Astrocyte (in vitro differentiated cells and primary cell): Measurements from ENCODE around the gene BRD4. TPM values are rescaled to one million over a fixed set of nuclear protein-coding genes. Genes with fewer than 3 reads are reported as not detected.
A peak's percentile ranks its signal among the peaks of the same experiment; 100 is the strongest.

ENCODE experiments used
- DNase-seq: peaks from one replicate; pipeline ENCODE4 v3.0.0-alpha.2; 2010; ENCODE audit warnings: low read depth
- FAIRE-seq: peaks from 2 replicates; lab custom pipeline; 2011; peaks lifted over from hg19 to GRCh38; lab: Jason Lieb, UNC
- H2AFZ ChIP-seq: 2 replicates; pipeline ENCODE4 v1.6.0; 2012; ENCODE audit warnings: low read depth, low read length, inconsistent platforms
- H3K27ac ChIP-seq: 2 replicates; pipeline ENCODE4 v1.5.1; 2011; ENCODE audit warnings: low read depth, low read length, inconsistent platforms
- H3K27me3 ChIP-seq: 2 replicates; pipeline ENCODE4 v1.6.0; 2011; ENCODE audit warnings: low read length, inconsistent platforms; ENCODE audit not compliant: insufficient read depth
- H3K36me3 ChIP-seq: 2 replicates; pipeline ENCODE4 v1.5.1; 2011; ENCODE audit warnings: low read length, inconsistent platforms; ENCODE audit not compliant: insufficient read depth
- H3K4me1 ChIP-seq: 2 replicates; pipeline ENCODE4 v1.5.1; 2011; ENCODE audit warnings: low read length, inconsistent platforms; ENCODE audit not compliant: insufficient read depth
- H3K4me2 ChIP-seq: 2 replicates; pipeline ENCODE4 v1.6.0; 2012; ENCODE audit warnings: low read length, inconsistent platforms
- H3K4me3 ChIP-seq: 2 replicates; pipeline ENCODE4 v1.5.1; 2011; ENCODE audit warnings: low read depth, mild to moderate bottlenecking, low read length, inconsistent platforms; ENCODE audit not compliant: insufficient read depth
- H3K79me2 ChIP-seq: 2 replicates; pipeline ENCODE4 v1.6.0; 2012; ENCODE audit warnings: mild to moderate bottlenecking, low read length, inconsistent platforms; ENCODE audit not compliant: insufficient read depth
- H3K9ac ChIP-seq: 2 replicates; pipeline ENCODE4 v1.6.0; 2012; ENCODE audit warnings: mild to moderate bottlenecking, low read length, inconsistent platforms
- H3K9me3 ChIP-seq: 2 replicates; pipeline ENCODE4 v1.5.1; 2012; ENCODE audit warnings: low read depth, mild to moderate bottlenecking, low read length, inconsistent platforms; ENCODE audit not compliant: insufficient read depth
- H4K20me1 ChIP-seq: 2 replicates; pipeline ENCODE4 v1.6.0; 2012; ENCODE audit warnings: low read length, inconsistent platforms; ENCODE audit not compliant: insufficient read depth
- H3K27ac Mint-ChIP-seq: one replicate; pipeline ENCODE4 v1.8.0; 2021; ENCODE audit warnings: mild to moderate bottlenecking, mixed read lengths; ENCODE audit not compliant: unreplicated experiment
- H3K27me3 Mint-ChIP-seq: one replicate; pipeline ENCODE4 v1.8.0; 2021; ENCODE audit warnings: low read depth, mixed read lengths; ENCODE audit not compliant: unreplicated experiment
- H3K36me3 Mint-ChIP-seq: one replicate; pipeline ENCODE4 v1.8.0; 2021; ENCODE audit warnings: low read depth, mixed read lengths; ENCODE audit not compliant: unreplicated experiment
- H3K4me1 Mint-ChIP-seq: one replicate; pipeline ENCODE4 v1.8.0; 2021; ENCODE audit warnings: low read depth, mixed read lengths; ENCODE audit not compliant: unreplicated experiment
- H3K4me3 Mint-ChIP-seq: one replicate; pipeline ENCODE4 v1.8.0; 2021; ENCODE audit warnings: mild to moderate bottlenecking, moderate library complexity, mixed read lengths; ENCODE audit not compliant: unreplicated experiment
- H3K9me3 Mint-ChIP-seq: one replicate; pipeline ENCODE4 v1.8.0; 2021; ENCODE audit warnings: mild to moderate bottlenecking, mixed read lengths; ENCODE audit not compliant: unreplicated experiment
- EZH2 ChIP-seq: IDR thresholded peaks from 2 replicates; pipeline ENCODE4 v1.6.1; 2012; ENCODE audit warnings: mild to moderate bottlenecking, low read length, inconsistent platforms; ENCODE audit not compliant: insufficient read depth
- total RNA-seq: library from RNA; stranded (reverse); gene quantifications from 2 replicates; pipeline ENCODE4 v1.2.1, GENCODE V29; 2021
- TF ChIP-seq, protein P1 (sequence below): IDR thresholded peaks from 2 replicates; pipeline ENCODE4 v1.5.1; 2011; ENCODE audit warnings: low read depth, mild to moderate bottlenecking, inconsistent platforms, low read length, moderate library complexity; ENCODE audit not compliant: insufficient read depth

Gene BRD4
- total RNA-seq, 1 donor from 2014 or later: 128 TPM

DNA sequence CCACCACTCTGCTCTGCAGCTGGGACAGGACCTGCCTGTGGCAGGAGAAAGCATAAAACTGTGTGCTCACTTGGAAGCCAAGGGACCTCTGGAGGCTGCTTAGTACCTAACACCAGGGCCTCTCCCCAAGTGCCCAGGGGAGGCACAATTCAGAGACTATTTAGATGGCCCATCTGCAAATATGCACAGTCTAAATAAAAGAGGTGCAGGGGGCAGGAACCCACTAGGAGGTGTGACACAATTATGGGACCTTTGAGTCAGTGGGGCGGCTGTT lies 67.5 kb downstream of the BRD4 start:
- H3K9ac ChIP-seq: no peak overlapping the region
- TF ChIP-seq, protein P1, sequence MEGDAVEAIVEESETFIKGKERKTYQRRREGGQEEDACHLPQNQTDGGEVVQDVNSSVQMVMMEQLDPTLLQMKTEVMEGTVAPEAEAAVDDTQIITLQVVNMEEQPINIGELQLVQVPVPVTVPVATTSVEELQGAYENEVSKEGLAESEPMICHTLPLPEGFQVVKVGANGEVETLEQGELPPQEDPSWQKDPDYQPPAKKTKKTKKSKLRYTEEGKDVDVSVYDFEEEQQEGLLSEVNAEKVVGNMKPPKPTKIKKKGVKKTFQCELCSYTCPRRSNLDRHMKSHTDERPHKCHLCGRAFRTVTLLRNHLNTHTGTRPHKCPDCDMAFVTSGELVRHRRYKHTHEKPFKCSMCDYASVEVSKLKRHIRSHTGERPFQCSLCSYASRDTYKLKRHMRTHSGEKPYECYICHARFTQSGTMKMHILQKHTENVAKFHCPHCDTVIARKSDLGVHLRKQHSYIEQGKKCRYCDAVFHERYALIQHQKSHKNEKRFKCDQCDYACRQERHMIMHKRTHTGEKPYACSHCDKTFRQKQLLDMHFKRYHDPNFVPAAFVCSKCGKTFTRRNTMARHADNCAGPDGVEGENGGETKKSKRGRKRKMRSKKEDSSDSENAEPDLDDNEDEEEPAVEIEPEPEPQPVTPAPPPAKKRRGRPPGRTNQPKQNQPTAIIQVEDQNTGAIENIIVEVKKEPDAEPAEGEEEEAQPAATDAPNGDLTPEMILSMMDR: no peak
- TF ChIP-seq EZH2: no peak
- H3K4me3 Mint-ChIP-seq: no peak overlapping the region
- peaks cover 18% of the 10 kb centered on the region for H3K36me3 Mint-ChIP-seq
- no peak overlapping the region for H3K27ac ChIP-seq
- no peaks in the 10 kb centered on the region for H3K27me3 Mint-ChIP-seq
- peaks cover 38% of the 10 kb centered on the region for H3K36me3 ChIP-seq
- H3K79me2 ChIP-seq: peaks cover 89% of the 10 kb centered on the region
- H2AFZ ChIP-seq: no peak overlapping the region
- peaks cover 4% of the 10 kb centered on the region for H3K4me1 Mint-ChIP-seq
- peaks cover 93% of the 10 kb centered on the region for H4K20me1 ChIP-seq
- H3K4me3 ChIP-seq: no peak overlapping the region
- no peak for DNase-seq
- FAIRE-seq: no peak
- no peaks in the 10 kb centered on the region for H3K27me3 ChIP-seq
- peak overlapping the region; percentile 7 for H3K27ac Mint-ChIP-seq
- no peak overlapping the region for H3K4me2 ChIP-seq
- H3K4me1 ChIP-seq: peaks cover 14% of the 10 kb centered on the region
- no peaks in the 10 kb centered on the region for H3K9me3 ChIP-seq
- no peaks in the 10 kb centered on the region for H3K9me3 Mint-ChIP-seq

DNA sequence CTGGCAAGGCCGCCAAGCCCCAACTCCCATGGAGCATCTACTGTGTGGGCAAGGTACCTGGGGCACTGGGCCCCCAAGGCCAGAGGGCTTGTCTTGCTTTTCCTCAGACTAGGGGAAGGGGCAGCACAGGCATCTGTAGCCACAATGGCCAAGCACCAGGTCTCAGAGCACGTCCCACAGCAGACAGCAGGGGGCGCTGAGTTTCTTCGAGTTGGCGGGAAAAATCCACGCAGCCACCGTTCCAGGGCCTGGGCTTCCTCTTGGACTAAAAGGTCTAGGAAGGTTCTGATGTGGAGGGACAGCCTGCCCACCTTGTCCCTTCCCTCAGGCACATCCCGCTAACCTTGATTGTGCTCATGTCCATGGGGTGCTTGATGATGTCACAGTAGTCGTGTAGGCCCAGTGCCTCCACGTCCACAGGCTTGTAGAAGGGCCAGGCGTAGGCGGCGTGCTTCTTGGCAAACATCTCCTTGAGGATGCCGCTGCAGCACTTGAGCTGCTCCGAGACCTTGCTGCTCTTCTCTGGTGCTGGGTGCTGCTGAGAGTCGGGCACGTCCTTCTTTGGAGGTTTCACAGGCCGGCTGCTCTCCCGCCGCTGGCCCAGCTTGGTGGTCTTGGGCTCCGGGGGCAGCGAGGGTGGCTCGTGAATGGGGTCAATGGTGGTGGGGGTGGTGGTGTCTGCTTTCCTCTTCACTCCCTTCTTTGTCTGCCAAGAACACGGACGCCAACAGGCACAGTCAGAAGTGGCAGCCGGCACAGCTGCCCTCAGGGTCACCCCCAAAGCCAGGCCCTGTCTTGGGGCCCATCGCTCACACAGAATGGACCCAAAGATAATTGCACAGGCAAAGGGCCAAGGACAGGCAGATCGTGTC lies 68.0 kb downstream of the BRD4 start:
- H3K4me2 ChIP-seq: no peak overlapping the region
- peaks cover 43% of the 10 kb centered on the region for H3K36me3 ChIP-seq
- Mint-ChIP-seq H3K9me3 (no peaks in the 10 kb centered on the region), H3K36me3 (peaks cover 21% of the 10 kb centered on the region), H3K27ac (peak overlapping the region; percentile 7), H3K4me3 (no peak overlapping the region), H3K27me3 (no peaks in the 10 kb centered on the region), H3K4me1 (peaks cover 4% of the 10 kb centered on the region)
- no peak for TF ChIP-seq EZH2
- TF ChIP-seq, protein P1: peak; percentile 64
- DNase-seq (no peak), FAIRE-seq (no peak)
- H3K79me2 ChIP-seq: peaks cover 89% of the 10 kb centered on the region
- no peak overlapping the region for H3K9ac ChIP-seq
- peaks cover 14% of the 10 kb centered on the region for H3K4me1 ChIP-seq
- H3K27ac ChIP-seq: no peak overlapping the region
- peaks cover 93% of the 10 kb centered on the region for H4K20me1 ChIP-seq
- H2AFZ ChIP-seq: no peak overlapping the region
- no peaks in the 10 kb centered on the region for H3K9me3 ChIP-seq
- no peaks in the 10 kb centered on the region for H3K27me3 ChIP-seq
- H3K4me3 ChIP-seq: no peak overlapping the region
